NB4 (cell line): ENCODE data around the gene TTF2.

Source experiments
- DNase-seq: peaks from one replicate; pipeline ENCODE4 v3.0.0; 2010; ENCODE audit warnings: low read depth
- H3K4me3 ChIP-seq: one replicate; pipeline ENCODE4 v1.5.1; 2011; ENCODE audit warnings: mild to moderate bottlenecking, low read depth, low read length, moderate library complexity
- CTCF ChIP-seq: IDR thresholded peaks from one replicate; pipeline ENCODE4 v1.5.1; 2012; ENCODE audit warnings: low read depth, low read length
- MYC ChIP-seq: IDR thresholded peaks from 2 replicates; pipeline ENCODE4 v1.6.1; 2011; ENCODE audit warnings: low read depth, low read length
- POLR2A ChIP-seq: IDR thresholded peaks from 2 replicates; pipeline ENCODE4 v1.6.1; 2011; ENCODE audit warnings: mild to moderate bottlenecking; ENCODE audit not compliant: insufficient read length; ENCODE audit errors: extremely low read depth
- TF ChIP-seq, protein P1 (sequence below): IDR thresholded peaks from 2 replicates; pipeline ENCODE4 v1.6.1; 2011; ENCODE audit warnings: low read depth, low read length

TTF2 gene

GRCh38 chr1:117061986-117062415 lies 1.9 kb downstream of the TTF2 start:
- H3K4me3 ChIP-seq, result peak overlapping the region; percentile 81
- no peak for TF ChIP-seq CTCF
- peak; percentile 64 for DNase-seq

DNA sequence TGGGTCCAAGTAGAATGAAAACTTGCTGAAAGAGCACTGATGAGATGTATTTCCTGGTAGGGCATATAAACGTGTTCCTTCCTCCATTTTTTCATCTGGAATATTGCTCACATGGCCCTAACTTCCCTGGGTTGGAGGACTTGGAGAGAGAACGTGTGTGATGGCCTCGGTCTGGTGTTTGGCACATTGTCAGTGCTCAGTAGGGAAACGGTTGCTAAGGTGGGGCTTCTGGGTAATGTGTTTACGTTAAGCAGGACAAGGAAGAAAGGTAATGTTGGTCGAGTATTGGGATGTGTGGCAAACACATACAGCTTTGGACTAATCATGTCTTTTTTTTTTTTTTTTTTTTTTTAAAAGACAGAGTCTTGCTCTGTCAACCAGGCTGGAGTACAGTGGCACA lies 6.2 kb downstream of the TTF2 start:
- H3K4me3 ChIP-seq, result no peak overlapping the region
- DNase-seq, result no peak
- TF ChIP-seq, protein P1, sequence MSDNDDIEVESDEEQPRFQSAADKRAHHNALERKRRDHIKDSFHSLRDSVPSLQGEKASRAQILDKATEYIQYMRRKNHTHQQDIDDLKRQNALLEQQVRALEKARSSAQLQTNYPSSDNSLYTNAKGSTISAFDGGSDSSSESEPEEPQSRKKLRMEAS, result no peak
- TF ChIP-seq POLR2A, result no peak
- no peak for TF ChIP-seq MYC
- no peak for TF ChIP-seq CTCF

DNA sequence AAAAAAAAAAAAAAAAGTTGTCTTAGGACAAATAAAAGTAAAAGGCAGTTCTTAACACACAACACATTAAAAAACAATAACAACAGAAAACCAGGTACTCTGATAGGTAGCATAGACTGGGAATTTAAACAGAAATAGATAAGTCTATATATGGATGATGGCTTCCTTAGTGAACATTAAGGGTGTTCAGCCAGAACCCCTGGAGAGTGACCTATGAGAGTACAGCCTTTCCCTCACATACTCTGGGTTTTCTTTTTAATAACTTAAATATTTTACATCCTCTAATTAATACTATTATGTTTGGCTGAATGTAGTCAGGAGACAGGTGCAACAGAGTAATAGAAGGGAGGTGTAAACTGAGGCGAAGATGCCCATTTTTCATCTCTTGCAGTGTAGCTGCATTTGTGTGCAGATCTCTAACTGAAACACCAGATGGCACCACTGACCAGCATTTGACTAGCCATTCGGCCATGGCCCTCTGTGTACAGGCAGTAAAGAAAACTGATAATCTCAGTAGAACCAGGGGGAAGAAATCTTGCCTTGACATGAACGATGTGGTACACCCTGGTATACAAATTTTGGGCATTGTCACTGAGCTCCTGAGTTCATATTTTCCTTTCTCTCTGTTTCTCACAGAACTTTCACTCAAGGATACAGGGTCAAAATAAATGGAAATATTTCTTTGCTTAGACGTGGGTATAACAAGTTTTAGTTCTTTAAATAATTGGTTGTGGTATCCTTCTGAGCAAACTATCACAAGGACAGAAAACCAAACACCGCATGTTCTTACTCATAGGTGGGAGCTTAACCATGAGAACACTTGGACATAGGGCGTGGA lies 7.6 kb downstream of the TTF2 start:
- no peak overlapping the region for H3K4me3 ChIP-seq
- TF ChIP-seq POLR2A, result no peak
- TF ChIP-seq CTCF, result peak; percentile 68
- DNase-seq, result peak; percentile 62

DNA sequence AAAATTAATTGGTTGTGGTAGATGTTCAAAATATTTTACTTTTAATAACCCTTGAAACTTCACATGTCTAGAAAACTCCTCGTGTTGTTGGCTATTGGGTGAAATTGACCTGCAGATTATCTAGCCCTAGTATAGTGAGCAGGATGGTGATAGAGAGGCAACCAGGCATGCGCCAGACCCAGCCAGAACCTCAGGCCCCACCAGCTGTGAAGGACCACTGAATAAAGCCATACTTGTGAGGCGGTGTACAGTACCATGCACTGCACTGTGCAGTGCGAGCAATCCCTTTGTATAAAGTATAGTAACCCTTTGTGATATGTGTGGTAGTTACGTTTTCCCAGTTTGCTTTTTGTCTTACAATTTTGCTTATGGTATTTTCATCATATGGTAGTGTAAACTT lies 8.5 kb downstream of the TTF2 start:
- TF ChIP-seq POLR2A, result no peak
- no peak for TF ChIP-seq CTCF
- TF ChIP-seq MYC, result no peak
- TF ChIP-seq, protein P1, result no peak
- no peak overlapping the region for H3K4me3 ChIP-seq
- DNase-seq, result no peak

DNA sequence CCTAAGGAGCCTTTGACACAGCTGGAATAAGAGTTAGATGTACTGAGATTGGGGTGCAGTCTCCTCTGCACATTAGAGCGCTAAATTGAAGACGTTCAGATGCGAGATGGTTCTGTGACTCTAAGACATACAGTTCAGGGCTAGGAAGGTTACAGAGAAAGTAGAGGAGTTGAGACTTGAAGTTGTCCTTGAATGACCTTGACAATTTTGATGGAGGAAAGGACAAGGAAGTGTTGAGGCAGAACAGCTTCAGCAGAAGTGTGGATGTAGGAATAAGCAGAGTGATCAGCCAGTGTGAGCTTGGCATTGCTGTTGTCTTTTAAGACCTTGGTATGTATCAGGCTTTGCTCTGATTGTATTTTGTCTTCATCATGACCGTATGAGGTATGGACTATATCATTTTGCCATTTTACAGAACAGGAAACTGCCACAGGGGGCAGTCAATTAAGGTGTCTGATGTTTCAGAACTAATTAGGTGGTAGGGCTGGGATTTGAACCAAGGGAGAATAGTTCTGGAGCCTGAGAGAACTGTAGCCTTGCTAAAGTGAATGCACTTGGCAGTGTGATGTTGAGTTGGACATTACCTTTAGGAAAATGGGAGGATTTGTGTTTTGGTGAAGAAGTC lies 9.2 kb downstream of the TTF2 start:
- DNase-seq, result no peak
- H3K4me3 ChIP-seq, result no peak overlapping the region
- no peak for TF ChIP-seq MYC
- TF ChIP-seq CTCF, result no peak
- TF ChIP-seq, protein P1, result no peak
- TF ChIP-seq POLR2A, result no peak

DNA sequence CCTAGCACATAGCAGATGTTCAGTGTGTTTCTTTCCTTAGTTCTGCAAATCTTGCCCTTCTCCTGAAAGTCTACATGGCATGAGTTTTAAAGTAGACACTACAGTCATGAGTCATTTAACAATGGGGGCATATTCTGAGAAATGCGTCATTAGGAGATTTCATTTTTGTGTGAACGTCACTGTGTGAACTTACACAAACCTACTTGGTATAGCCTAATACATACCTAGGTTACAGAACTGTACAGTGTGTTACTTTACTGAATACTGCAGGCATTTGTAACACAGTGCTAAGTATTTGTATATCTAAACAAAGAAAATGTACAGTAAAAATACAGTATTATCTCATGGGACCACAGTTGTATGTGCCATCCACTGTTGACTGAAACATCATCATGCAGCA lies 10.0 kb downstream of the TTF2 start:
- DNase-seq, result no peak
- TF ChIP-seq CTCF (no peak), POLR2A (no peak), MYC (no peak)
- TF ChIP-seq, protein P1, result no peak
- no peak overlapping the region for H3K4me3 ChIP-seq
